ENCODE results near the gene DLG2. TPM values are rescaled to one million over a fixed set of nuclear protein-coding genes. Genes with fewer than 3 reads are reported as not detected.
"Not testable (repeated sequence)": the region's sequence is repeated elsewhere in the genome, so short reads cannot be mapped to it uniquely, and the experiment has no call there.

The DLG2 gene
- total and polyA plus RNA-seq, 2 donors, result 3.4 to 42.4 TPM

GRCh38 chr11:83424376-83425136, 2202.6 kb downstream of the DLG2 start:
- Histone ChIP-seq H3K27ac (ENCODE audit: low read depth) (no peak overlapping the region), H3K4me1 (ENCODE audit: insufficient read depth) (no peaks in the 10 kb centered on the region), H3K4me3 (ENCODE audit: low read depth, low read length) (no peak overlapping the region), H3K36me3 (ENCODE audit: insufficient read depth) (no peaks in the 10 kb centered on the region)
- DNase-seq (ENCODE audit: extremely low spot score), result no peak
- 30% methylated on average over 2 of the region's 2 CpGs for WGBS

- not testable (repeated sequence) for H3K36me3 ChIP-seq (ENCODE audit: insufficient read depth); H3K27ac ChIP-seq (ENCODE audit: low read depth); H3K4me3 ChIP-seq (ENCODE audit: low read depth, low read length); H3K4me1 ChIP-seq (ENCODE audit: insufficient read depth); DNase-seq (ENCODE audit: extremely low spot score)
- WGBS, result 92% methylated on average over 5 of the region's 5 CpGs
These were observed 2204.5 kb downstream of the DLG2 start for GRCh38 chr11:83422641-83423040.

GRCh38 chr11:83410605-83411565, 2216.3 kb downstream of the DLG2 start:
- DNase-seq (ENCODE audit: extremely low spot score), result no peak

GRCh38 chr11:83409891-83410290, 2217.3 kb downstream of the DLG2 start:
- H3K36me3 ChIP-seq (ENCODE audit: insufficient read depth), result no peaks in the 10 kb centered on the region
- WGBS, result 92% methylated on average over 2 of the region's 2 CpGs
- no peak for DNase-seq (ENCODE audit: extremely low spot score)
- no peaks in the 10 kb centered on the region for H3K4me1 ChIP-seq (ENCODE audit: insufficient read depth)
- no peak overlapping the region for H3K27ac ChIP-seq (ENCODE audit: low read depth)
- no peak overlapping the region for H3K4me3 ChIP-seq (ENCODE audit: low read depth, low read length)

More at GRCh38 chr11:83410605-83411565, 2216.3 kb downstream of the DLG2 start:
- 76% methylated on average over 2 of the region's 2 CpGs for WGBS
- Histone ChIP-seq H3K4me3 (ENCODE audit: low read depth, low read length) (no peak overlapping the region), H3K36me3 (ENCODE audit: insufficient read depth) (no peaks in the 10 kb centered on the region), H3K27ac (ENCODE audit: low read depth) (no peak overlapping the region), H3K4me1 (ENCODE audit: insufficient read depth) (no peaks in the 10 kb centered on the region)

GRCh38 chr11:83409476-83409875, 2217.7 kb downstream of the DLG2 start:
- Histone ChIP-seq H3K27ac (ENCODE audit: low read depth) (no peak overlapping the region), H3K4me1 (ENCODE audit: insufficient read depth) (no peaks in the 10 kb centered on the region), H3K36me3 (ENCODE audit: insufficient read depth) (no peaks in the 10 kb centered on the region), H3K4me3 (ENCODE audit: low read depth, low read length) (no peak overlapping the region)
- 72% methylated on average over 1 of the region's 1 CpG for WGBS
- no peak for DNase-seq (ENCODE audit: extremely low spot score)

GRCh38 chr11:83408946-83409345, 2218.2 kb downstream of the DLG2 start:
- no peaks in the 10 kb centered on the region for H3K36me3 ChIP-seq (ENCODE audit: insufficient read depth)
- 67% methylated on average over 1 of the region's 1 CpG for WGBS
- no peak overlapping the region for H3K4me3 ChIP-seq (ENCODE audit: low read depth, low read length)
- no peak for DNase-seq (ENCODE audit: extremely low spot score)
- no peak overlapping the region for H3K27ac ChIP-seq (ENCODE audit: low read depth)
- no peaks in the 10 kb centered on the region for H3K4me1 ChIP-seq (ENCODE audit: insufficient read depth)

Small RNA genes within 50 kb of the gene (small RNA-seq; reads per million reads assigned to genes)
- gene RF02112, result not detected
- not detected for gene RF02113
- not detected for gene RNU6-1292P

Other genes starting within 250 kb of the DLG2 start
- 68.9 TPM for gene TMEM126B, start 1.2 kb upstream of the DLG2 start, total RNA-seq
- gene TMEM126B, start 1.2 kb upstream of the DLG2 start, polyA plus RNA-seq, result 65.5 TPM
- 29.3 TPM for gene TMEM126A, start 20.6 kb upstream of the DLG2 start, total RNA-seq
- 37.0 TPM for gene TMEM126A, start 20.6 kb upstream of the DLG2 start, polyA plus RNA-seq
- gene CREBZF, start 37.8 kb upstream of the DLG2 start, total RNA-seq, result 94.0 TPM
- gene CREBZF, start 37.8 kb upstream of the DLG2 start, polyA plus RNA-seq, result 32.7 TPM
- 4.1 TPM for gene CCDC89, start 58.9 kb upstream of the DLG2 start, total RNA-seq
- 2.3 TPM for gene CCDC89, start 58.9 kb upstream of the DLG2 start, polyA plus RNA-seq
- gene SYTL2, start 183.8 kb upstream of the DLG2 start, total RNA-seq, result 123 TPM
- 18.5 TPM for gene SYTL2, start 183.8 kb upstream of the DLG2 start, polyA plus RNA-seq
- not detected for gene CCDC83, start 228.0 kb upstream of the DLG2 start, total RNA-seq
- not detected for gene CCDC83, start 228.0 kb upstream of the DLG2 start, polyA plus RNA-seq